ENCODE data around the gene ALK.
"Not testable (repeated sequence)": the region's sequence is repeated elsewhere in the genome, so short reads cannot be mapped to it uniquely, and the experiment has no call there.

ALK gene

DNA sequence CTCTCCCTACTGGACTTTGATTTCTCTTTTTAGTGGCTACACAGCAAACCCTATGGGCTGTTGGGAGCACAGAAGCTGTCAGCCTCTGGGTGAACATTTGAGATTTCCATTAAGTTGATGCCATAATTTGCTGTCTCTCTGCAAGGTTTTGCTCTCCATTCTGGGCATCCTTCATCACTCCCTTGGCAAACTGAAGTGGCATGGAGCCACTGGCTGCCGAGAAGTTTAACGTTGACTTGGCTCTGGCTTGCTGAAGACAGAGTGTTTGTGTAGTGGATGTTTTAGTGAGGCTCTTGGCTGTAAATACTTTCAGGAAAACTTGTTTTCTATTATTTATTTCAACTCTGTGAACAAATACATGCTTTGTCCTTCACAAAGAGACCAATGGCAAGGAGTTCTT, 91.5 kb downstream of the ALK start:
- H2AFZ ChIP-seq (ENCODE audit: low read length): no peak overlapping the region
- no peak overlapping the region for H3K27ac ChIP-seq (ENCODE audit: low read length)
- no peak for TF ChIP-seq EZH2phosphoT487 (IDR thresholded peaks at IDR 0.05; ENCODE audit: low read length)
- TF ChIP-seq, protein P1, sequence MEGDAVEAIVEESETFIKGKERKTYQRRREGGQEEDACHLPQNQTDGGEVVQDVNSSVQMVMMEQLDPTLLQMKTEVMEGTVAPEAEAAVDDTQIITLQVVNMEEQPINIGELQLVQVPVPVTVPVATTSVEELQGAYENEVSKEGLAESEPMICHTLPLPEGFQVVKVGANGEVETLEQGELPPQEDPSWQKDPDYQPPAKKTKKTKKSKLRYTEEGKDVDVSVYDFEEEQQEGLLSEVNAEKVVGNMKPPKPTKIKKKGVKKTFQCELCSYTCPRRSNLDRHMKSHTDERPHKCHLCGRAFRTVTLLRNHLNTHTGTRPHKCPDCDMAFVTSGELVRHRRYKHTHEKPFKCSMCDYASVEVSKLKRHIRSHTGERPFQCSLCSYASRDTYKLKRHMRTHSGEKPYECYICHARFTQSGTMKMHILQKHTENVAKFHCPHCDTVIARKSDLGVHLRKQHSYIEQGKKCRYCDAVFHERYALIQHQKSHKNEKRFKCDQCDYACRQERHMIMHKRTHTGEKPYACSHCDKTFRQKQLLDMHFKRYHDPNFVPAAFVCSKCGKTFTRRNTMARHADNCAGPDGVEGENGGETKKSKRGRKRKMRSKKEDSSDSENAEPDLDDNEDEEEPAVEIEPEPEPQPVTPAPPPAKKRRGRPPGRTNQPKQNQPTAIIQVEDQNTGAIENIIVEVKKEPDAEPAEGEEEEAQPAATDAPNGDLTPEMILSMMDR (IDR thresholded peaks at IDR 0.05; ENCODE audit: low read length): no peak
- TF ChIP-seq EZH2 (optimal IDR thresholded peaks at IDR 0.05; ENCODE audit: low read depth, low read length): no peak
- H4K20me1 ChIP-seq (ENCODE audit: insufficient read depth, low read length): no peaks in the 10 kb centered on the region
- H3K4me3 ChIP-seq (ENCODE audit: low read length): no peak overlapping the region
- H3K36me3 ChIP-seq (replicated peaks; ENCODE audit: insufficient read depth, low read length): no peaks in the 10 kb centered on the region
- H3K27me3 ChIP-seq (replicated peaks; ENCODE audit: insufficient read depth, low read length): no peaks in the 10 kb centered on the region
- H3K4me1 ChIP-seq (ENCODE audit: low read length): no peaks in the 10 kb centered on the region
- H3K9ac ChIP-seq (ENCODE audit: low read length): no peak overlapping the region
- H3K9me3 ChIP-seq (replicated peaks; ENCODE audit: insufficient read depth, low read length): no peaks in the 10 kb centered on the region
- DNase-seq: no peak
- no peaks in the 10 kb centered on the region for H3K79me2 ChIP-seq (ENCODE audit: low read length)
- H3F3A ChIP-seq (ENCODE audit: insufficient read depth, low read length): no peaks in the 10 kb centered on the region
- no peaks in the 10 kb centered on the region for H3K9me2 ChIP-seq (replicated peaks; ENCODE audit: insufficient read depth, low read length)
- no peak overlapping the region for H3K4me2 ChIP-seq (ENCODE audit: low read depth, low read length)

DNA sequence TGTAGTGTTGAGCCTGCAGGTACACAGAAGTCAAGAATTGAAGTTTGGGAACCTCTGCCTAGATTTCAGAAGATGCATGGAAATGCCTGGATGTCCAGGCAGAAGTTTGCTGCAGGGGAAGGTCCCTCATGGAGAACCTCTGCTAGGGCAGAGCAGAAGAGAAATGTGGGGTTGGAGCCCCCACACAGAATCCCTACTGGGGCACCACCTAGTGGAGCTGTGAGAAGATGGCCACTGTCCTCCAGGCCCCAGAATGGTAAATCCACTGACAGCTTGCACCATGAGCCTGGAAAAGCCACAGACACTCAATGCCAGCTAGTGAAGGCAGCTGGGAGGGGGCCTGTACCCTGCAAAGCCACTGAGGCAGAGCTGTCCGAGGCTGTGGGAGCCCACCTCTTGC, 97.2 kb downstream of the ALK start:
- H3K9ac ChIP-seq (ENCODE audit: low read length); H3K79me2 ChIP-seq (ENCODE audit: low read length); H3K27me3 ChIP-seq (replicated peaks; ENCODE audit: insufficient read depth, low read length); H3K27ac ChIP-seq (ENCODE audit: low read length); H3K9me3 ChIP-seq (replicated peaks; ENCODE audit: insufficient read depth, low read length); H2AFZ ChIP-seq (ENCODE audit: low read length); DNase-seq; H3K4me2 ChIP-seq (ENCODE audit: low read depth, low read length); H4K20me1 ChIP-seq (ENCODE audit: insufficient read depth, low read length); H3F3A ChIP-seq (ENCODE audit: insufficient read depth, low read length); H3K9me2 ChIP-seq (replicated peaks; ENCODE audit: insufficient read depth, low read length); H3K4me3 ChIP-seq (ENCODE audit: low read length); H3K36me3 ChIP-seq (replicated peaks; ENCODE audit: insufficient read depth, low read length); H3K4me1 ChIP-seq (ENCODE audit: low read length): not testable (repeated sequence)

DNA sequence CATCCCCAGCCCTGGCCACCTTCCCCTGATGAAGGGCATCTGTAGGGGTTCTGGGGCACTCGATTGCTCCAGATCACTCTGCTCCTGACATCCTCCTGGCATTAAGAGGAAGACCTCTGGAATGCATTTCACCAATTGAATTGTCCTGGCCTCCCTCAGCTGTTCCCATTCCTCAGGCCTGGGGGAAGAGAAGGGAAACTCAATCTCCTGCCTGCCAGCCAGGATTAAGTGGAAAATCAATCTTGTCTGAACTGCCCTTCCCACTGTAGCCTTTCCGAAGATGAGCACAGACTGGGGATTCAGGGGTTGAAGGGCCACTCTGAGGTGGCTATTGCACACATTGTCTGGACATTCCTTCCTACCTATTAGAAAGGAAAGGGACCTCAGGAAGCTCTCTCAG, 99.8 kb downstream of the ALK start:
- Histone ChIP-seq H3K4me1 (ENCODE audit: low read length) (no peaks in the 10 kb centered on the region), H3K27me3 (replicated peaks; ENCODE audit: insufficient read depth, low read length) (no peaks in the 10 kb centered on the region), H4K20me1 (ENCODE audit: insufficient read depth, low read length) (no peaks in the 10 kb centered on the region), H3K27ac (ENCODE audit: low read length) (no peak overlapping the region), H3K9ac (ENCODE audit: low read length) (no peak overlapping the region), H2AFZ (ENCODE audit: low read length) (no peak overlapping the region), H3K36me3 (replicated peaks; ENCODE audit: insufficient read depth, low read length) (no peaks in the 10 kb centered on the region), H3K4me2 (ENCODE audit: low read depth, low read length) (no peak overlapping the region), H3K79me2 (ENCODE audit: low read length) (no peaks in the 10 kb centered on the region), H3K9me3 (replicated peaks; ENCODE audit: insufficient read depth, low read length) (no peaks in the 10 kb centered on the region), H3K9me2 (replicated peaks; ENCODE audit: insufficient read depth, low read length) (no peaks in the 10 kb centered on the region), H3K4me3 (ENCODE audit: low read length) (no peak overlapping the region), H3F3A (ENCODE audit: insufficient read depth, low read length) (no peaks in the 10 kb centered on the region)
- no peak for DNase-seq
- no peak for TF ChIP-seq EZH2 (optimal IDR thresholded peaks at IDR 0.05; ENCODE audit: low read depth, low read length)
- TF ChIP-seq EZH2phosphoT487 (IDR thresholded peaks at IDR 0.05; ENCODE audit: low read length): no peak
- TF ChIP-seq, protein P1 (IDR thresholded peaks at IDR 0.05; ENCODE audit: low read length): no peak

DNA sequence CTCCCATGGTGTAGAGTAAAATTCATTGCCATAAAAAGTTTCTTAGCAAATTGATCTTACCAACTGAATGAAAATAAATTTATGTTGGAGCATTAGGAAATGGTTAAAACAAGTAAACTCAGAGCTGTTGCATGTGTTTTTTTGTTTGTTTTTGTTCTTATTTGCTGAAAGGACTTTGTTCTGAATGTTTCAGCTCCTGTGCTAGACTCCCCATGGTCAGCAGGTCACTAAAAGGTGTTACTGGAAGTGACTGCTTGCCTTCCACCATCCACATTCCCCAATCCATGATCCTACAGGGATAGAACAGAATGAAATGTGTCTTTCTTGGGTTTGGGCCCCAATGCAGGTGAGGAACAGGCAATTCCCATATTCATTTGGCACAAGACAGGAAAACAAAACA, 101.8 kb downstream of the ALK start:
- H3K79me2 ChIP-seq (ENCODE audit: low read length): no peaks in the 10 kb centered on the region
- no peak overlapping the region for H2AFZ ChIP-seq (ENCODE audit: low read length)
- H3K9ac ChIP-seq (ENCODE audit: low read length): no peak overlapping the region
- H4K20me1 ChIP-seq (ENCODE audit: insufficient read depth, low read length): no peaks in the 10 kb centered on the region
- H3K4me3 ChIP-seq (ENCODE audit: low read length): no peak overlapping the region
- no peaks in the 10 kb centered on the region for H3F3A ChIP-seq (ENCODE audit: insufficient read depth, low read length)
- H3K27me3 ChIP-seq (replicated peaks; ENCODE audit: insufficient read depth, low read length): no peaks in the 10 kb centered on the region
- TF ChIP-seq, protein P1 (IDR thresholded peaks at IDR 0.05; ENCODE audit: low read length): no peak
- TF ChIP-seq EZH2 (optimal IDR thresholded peaks at IDR 0.05; ENCODE audit: low read depth, low read length): no peak
- no peak for TF ChIP-seq EZH2phosphoT487 (IDR thresholded peaks at IDR 0.05; ENCODE audit: low read length)
- H3K36me3 ChIP-seq (replicated peaks; ENCODE audit: insufficient read depth, low read length): no peaks in the 10 kb centered on the region
- no peaks in the 10 kb centered on the region for H3K9me3 ChIP-seq (replicated peaks; ENCODE audit: insufficient read depth, low read length)
- no peak for DNase-seq
- H3K9me2 ChIP-seq (replicated peaks; ENCODE audit: insufficient read depth, low read length): no peaks in the 10 kb centered on the region
- no peak overlapping the region for H3K27ac ChIP-seq (ENCODE audit: low read length)
- no peak overlapping the region for H3K4me2 ChIP-seq (ENCODE audit: low read depth, low read length)
- H3K4me1 ChIP-seq (ENCODE audit: low read length): no peaks in the 10 kb centered on the region
